Measurements from ENCODE around the gene POLR1C.

DNA sequence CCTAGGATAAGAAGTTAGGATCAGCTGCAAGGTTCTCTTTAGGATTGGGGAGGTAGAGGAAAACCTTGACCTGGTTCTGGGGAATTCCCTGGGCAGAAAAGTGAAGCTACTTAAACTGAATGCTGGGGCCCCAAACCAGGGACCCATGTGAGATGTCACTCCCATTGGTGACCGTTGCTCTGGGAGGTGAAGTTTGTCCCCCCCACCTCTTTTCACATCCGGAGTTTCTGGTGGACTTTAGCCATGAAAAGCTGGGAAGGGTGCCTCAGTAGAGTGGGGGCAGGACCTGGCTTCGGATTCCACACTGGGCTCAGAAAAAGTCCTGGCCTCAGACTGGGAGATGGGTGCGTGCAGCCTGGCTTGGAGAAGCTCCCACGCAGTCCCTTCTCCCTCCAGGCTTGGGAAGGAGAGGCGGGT lies 26.4 kb upstream of the POLR1C start:
- TF ChIP-seq POLR2A (IDR thresholded peaks at IDR 0.05) (no peak), CTCF (IDR thresholded peaks at IDR 0.05) (no peak)
